Effector memory CD8-positive, alpha-beta T cell (primary cell): ENCODE measurements around the gene PSG5.
"Not testable (repeated sequence)": the region's sequence is repeated elsewhere in the genome, so short reads cannot be mapped to it uniquely, and the experiment has no call there.

Experiments
- ATAC-seq: fragments of 150-1000 bp; cut with Tn5 transposase; replicated peaks from 2 replicates; pipeline ENCODE4 v1.10.0; 2021; ENCODE audit warnings: mild to moderate bottlenecking, moderate library complexity
- DNase-seq, 3 experiments: peaks; one replicate each; pipeline ENCODE4 v3.0.0; 2021
- H3K27ac Mint-ChIP-seq, 2 donors: one replicate each; pipeline ENCODE4 v1.8.0; 2022; ENCODE audit warnings: mild to moderate bottlenecking in 2 of 2, mixed read lengths in 2 of 2, moderate library complexity in 2 of 2
- H3K27me3 Mint-ChIP-seq, 2 donors: one replicate each; pipeline ENCODE4 v1.8.0; 2022; ENCODE audit warnings: mixed read lengths in 2 of 2
- H3K36me3 Mint-ChIP-seq: one replicate; pipeline ENCODE4 v1.8.0; 2022; ENCODE audit warnings: mild to moderate bottlenecking, moderate library complexity, mixed read lengths; ENCODE audit not compliant: insufficient read depth
- H3K4me1 Mint-ChIP-seq, 2 donors: one replicate each; pipeline ENCODE4 v1.8.0; 2022; ENCODE audit warnings: low read depth in 2 of 2, mixed read lengths in 2 of 2
- H3K4me3 Mint-ChIP-seq, 2 donors: one replicate each; pipeline ENCODE4 v1.8.0; 2022; ENCODE audit warnings: mild to moderate bottlenecking in 2 of 2, mixed read lengths in 2 of 2, moderate library complexity in 2 of 2
- H3K9me3 Mint-ChIP-seq, 2 donors: one replicate each; pipeline ENCODE4 v1.8.0; 2022; ENCODE audit warnings: mixed read lengths in 2 of 2
- total RNA-seq, 9 experiments: gene quantifications; one replicate each; lab custom pipeline; 2026; lab: John Stamatoyannopoulos, UW

PSG5 gene
- 0 reads per million in 9 experiments for total RNA-seq

DNA sequence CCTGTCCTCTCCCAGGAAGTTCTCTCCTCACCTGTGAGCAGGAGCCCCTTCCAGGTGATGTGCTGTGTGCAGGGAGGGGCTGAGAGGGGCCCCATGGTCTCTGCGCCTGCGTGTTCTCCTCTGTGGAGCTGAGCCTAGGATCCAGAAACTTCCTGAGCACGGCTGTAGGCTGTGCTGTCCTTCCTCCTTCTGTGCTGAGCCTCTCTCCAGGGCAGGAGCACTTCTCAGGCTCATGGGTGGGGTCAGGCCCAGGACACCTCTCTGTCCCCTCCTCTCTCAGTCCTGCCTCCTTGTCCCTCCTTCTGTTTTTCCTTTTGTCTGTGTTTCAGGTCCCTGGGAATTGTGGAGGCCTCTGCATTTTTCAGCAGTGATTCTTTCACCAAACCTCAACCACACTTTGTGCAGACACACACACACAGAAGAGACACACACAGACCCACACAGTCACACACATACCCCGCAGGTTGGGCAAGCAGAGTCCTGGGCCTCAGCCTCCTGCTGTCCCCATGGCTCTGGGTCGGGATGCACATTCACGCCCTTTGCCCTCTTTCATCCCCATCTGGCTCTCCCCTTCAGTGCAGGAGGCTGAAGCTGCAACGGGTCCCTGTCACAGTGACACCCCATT is at the start of gene PSG5:
PSG5 (minus strand) TSS at position 226 of the 625 bp plus-strand sequence; CDS start at position 95, 131 bp downstream.
- H3K36me3 Mint-ChIP-seq, ATAC-seq, H3K4me3 Mint-ChIP-seq, H3K27ac Mint-ChIP-seq, DNase-seq, H3K9me3 Mint-ChIP-seq, H3K4me1 Mint-ChIP-seq: not testable (repeated sequence)
- peaks cover 41 to 59% of the 10 kb centered on the region in 2 donors for H3K27me3 Mint-ChIP-seq

DNA sequence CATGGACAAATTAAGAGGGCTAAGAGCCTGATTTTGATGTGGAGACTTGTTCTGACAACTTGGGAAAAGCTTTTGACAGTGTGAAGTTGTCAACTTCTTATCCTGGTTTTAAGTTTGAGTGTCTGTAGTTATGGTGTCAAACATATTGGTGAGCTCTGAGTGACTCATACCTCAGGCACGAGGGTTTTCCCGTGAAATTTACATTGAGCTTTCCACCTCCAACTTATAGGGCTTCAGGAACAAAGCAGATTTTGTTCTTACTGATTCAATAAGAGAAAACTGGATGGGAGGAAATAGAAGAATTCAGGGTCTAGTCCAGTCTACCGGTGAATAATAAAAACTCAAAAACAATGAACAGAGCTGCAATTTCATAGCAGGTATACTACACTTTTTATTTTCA is 49.4 kb upstream of the PSG5 start:
- H3K4me3 Mint-ChIP-seq, ATAC-seq, H3K9me3 Mint-ChIP-seq, H3K36me3 Mint-ChIP-seq, H3K4me1 Mint-ChIP-seq, DNase-seq, H3K27ac Mint-ChIP-seq: not testable (repeated sequence)
- peaks cover 8 to 17% of the 10 kb centered on the region in 2 donors for H3K27me3 Mint-ChIP-seq

DNA sequence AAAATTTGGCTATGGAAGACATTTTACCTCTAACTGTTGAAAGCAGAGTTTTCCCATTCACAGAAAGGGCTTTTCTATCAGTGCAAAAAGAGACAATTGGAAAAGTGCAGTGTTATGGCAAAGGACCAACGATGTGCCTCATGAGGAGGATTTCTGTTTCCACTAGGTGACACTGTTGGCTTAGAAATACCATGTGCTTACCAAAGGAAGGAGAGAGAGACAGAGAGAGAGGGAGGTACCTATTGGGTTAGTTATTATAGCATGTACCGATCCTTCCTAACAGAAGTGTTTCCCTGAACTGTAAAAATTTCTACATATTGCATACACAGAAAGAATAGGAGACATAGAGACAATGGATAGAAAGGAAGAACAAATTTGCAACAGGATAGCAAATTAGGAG is 43.0 kb upstream of the PSG5 start:
- Mint-ChIP-seq H3K4me3 (no peak overlapping the region), H3K27me3 (peaks cover 12 to 16% of the 10 kb centered on the region in 2 donors)

DNA sequence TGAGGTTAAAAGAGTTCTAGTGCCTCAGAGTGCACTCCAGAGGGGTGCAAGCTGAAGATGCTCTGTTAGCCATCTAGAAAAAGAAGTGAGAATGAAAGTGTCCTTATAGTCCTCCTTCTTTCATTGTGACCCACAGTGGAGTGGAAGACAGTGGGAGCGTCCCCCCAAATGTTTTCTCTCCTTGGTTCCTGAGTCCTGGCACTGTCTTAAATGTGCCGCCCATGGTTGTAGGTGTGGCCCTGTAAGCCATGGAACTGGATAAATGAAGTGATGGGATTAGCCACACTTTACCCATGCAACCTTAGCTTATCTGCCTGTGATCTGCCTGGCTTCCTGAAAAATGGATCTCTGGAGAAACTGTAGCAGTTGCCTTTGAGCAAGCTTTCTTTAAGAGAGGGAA is 42.4 kb upstream of the PSG5 start:
- DNase-seq, H3K27ac Mint-ChIP-seq, ATAC-seq, H3K4me3 Mint-ChIP-seq, H3K36me3 Mint-ChIP-seq, H3K4me1 Mint-ChIP-seq: not testable (repeated sequence)
- H3K9me3 Mint-ChIP-seq, result peaks cover 8 to 18% of the 10 kb centered on the region in 2 donors
- H3K27me3 Mint-ChIP-seq, result peaks cover 7 to 12% of the 10 kb centered on the region in 2 donors

More for the DNA sequence above, 43.0 kb upstream of the PSG5 start:
- H3K9me3 Mint-ChIP-seq, result peaks cover 10 to 18% of the 10 kb centered on the region in 2 donors
- no peak for ATAC-seq
- no peaks in the 10 kb centered on the region for H3K4me1 Mint-ChIP-seq
- no peak for DNase-seq
- H3K36me3 Mint-ChIP-seq, result no peaks in the 10 kb centered on the region
- H3K27ac Mint-ChIP-seq, result no peak overlapping the region

DNA sequence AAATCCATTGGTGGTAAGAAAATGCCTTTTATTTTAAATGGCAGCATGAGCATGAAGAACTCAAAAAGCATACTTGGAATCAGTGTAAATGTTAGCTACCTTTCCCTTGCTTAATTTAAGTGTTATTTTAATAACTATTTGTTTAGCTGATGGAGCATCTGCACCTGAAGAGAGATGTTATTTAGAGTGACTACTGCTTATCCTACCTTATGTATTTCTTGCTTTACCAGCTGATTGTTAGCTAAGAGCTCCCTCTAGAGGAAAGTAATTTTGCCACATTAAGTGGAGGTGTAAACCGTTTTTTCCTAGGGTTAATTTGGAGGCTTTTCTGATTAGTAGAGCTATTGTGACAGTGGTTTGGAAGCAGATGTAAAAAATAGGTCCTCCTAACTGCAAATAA is 40.6 kb upstream of the PSG5 start:
- H3K27me3 Mint-ChIP-seq, H3K4me3 Mint-ChIP-seq, H3K4me1 Mint-ChIP-seq, ATAC-seq, DNase-seq, H3K27ac Mint-ChIP-seq, H3K36me3 Mint-ChIP-seq: not testable (repeated sequence)
- peaks cover 8 to 18% of the 10 kb centered on the region in 2 donors for H3K9me3 Mint-ChIP-seq

DNA sequence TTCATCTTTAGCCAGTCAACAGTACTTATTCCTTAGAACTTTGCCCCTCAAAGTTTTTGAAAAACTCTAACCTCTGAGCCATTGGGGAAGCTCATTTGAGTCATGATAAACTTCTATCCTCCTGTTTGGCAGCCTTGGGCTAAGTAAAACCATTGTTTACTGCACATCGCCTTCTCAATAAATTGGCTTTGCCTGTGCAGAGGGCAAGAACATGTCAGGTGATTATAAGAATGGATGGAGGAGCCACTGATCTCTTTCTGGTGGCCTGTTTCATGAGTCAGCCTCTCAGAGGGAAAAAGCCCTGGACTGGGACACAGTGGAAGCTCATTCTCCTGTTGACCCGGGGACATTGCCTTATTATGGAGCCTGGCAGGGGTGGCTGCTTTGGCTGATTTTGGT is 38.5 kb upstream of the PSG5 start:
- no peak for DNase-seq
- Mint-ChIP-seq H3K36me3 (no peaks in the 10 kb centered on the region), H3K27ac (no peak overlapping the region), H3K27me3 (peaks cover 8 to 14% of the 10 kb centered on the region in 2 donors), H3K9me3 (peaks cover 7 to 23% of the 10 kb centered on the region in 2 donors), H3K4me1 (no peaks in the 10 kb centered on the region), H3K4me3 (no peak overlapping the region)
- ATAC-seq, result no peak

DNA sequence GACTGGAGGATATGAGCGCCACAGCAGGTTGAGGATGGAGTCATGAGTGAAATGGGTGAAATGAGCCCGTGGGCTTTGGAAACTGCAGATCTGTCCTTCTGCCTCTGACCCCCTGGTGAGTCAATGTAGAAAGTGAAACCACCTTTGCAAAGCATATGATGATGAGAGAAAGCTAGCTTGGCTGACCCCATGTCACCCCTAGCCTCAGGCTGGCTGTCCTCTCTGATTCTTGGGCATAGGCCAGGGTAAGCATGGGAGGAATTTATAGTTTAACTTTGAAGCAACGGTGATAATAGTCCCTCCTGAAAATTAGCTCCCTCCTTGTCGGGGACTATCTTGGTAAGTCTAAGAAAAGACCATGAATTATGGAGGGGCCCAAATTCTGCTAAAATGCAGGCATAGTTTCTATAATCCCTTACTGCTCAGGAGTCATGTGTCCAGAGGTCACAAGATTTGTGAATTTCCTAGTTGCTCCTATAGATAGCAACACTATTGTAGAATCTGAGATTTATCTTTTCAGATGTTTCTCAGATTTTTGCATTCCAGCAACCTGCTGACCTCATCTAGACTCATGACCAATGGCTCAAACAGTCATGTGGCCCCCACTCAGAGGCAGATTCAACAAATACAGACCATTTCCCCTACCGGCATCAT is 38.0 kb upstream of the PSG5 start:
- not testable (repeated sequence) for H3K4me1 Mint-ChIP-seq, H3K27ac Mint-ChIP-seq, DNase-seq, H3K4me3 Mint-ChIP-seq, ATAC-seq, H3K36me3 Mint-ChIP-seq
- Mint-ChIP-seq H3K9me3 (peaks cover 5 to 18% of the 10 kb centered on the region in 2 donors), H3K27me3 (peaks cover 8 to 14% of the 10 kb centered on the region in 2 donors)

DNA sequence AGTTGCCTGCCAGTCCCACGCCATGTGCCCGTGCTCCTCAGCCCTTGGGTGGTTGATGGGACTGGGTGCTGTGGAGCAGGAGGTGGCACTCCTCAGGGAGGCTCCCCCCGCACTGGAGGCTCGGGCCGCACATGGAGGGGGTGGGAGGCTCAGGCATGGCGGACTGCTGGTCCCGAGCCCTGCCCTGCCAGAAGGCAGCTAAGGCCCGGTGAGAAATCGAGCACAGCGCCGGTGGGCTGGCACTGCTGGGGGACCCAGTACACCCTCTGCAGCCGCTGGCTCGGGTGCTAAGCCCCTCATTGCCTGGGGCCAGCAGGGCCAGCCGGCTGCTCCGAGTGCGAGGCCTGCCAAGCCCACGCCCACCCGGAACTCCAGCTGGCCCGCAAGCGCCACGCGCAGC is 35.6 kb upstream of the PSG5 start:
- H3K27ac Mint-ChIP-seq, DNase-seq: not testable (repeated sequence)
- H3K27me3 Mint-ChIP-seq, result peaks cover 8 to 14% of the 10 kb centered on the region in 2 donors

DNA sequence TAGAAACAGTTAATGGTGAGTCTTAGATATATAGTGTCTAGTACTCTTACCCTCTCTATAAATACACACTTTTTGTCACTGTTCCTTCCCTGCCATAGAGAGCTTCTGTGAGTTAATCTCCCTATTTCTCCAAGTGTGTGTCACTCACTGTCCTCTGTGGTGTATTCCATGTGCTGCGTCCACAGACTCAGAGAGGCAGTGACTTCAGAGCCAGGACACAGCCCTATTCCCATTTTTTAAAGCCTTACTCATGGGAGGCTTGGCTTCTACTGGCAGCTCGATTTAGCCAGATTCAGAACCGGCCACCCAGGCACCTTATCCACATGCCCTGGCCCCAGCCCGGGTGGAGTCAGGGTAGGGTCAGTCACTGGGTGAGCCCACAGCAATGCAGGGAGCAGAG is 32.8 kb upstream of the PSG5 start:
- DNase-seq, H3K27ac Mint-ChIP-seq, H3K36me3 Mint-ChIP-seq, ATAC-seq, H3K4me1 Mint-ChIP-seq, H3K4me3 Mint-ChIP-seq, H3K9me3 Mint-ChIP-seq: not testable (repeated sequence)
- peaks cover 16 to 24% of the 10 kb centered on the region in 2 donors for H3K27me3 Mint-ChIP-seq

More for the DNA sequence above, 35.6 kb upstream of the PSG5 start:
- not testable (repeated sequence) for H3K4me3 Mint-ChIP-seq, H3K36me3 Mint-ChIP-seq, H3K4me1 Mint-ChIP-seq, ATAC-seq
- H3K9me3 Mint-ChIP-seq, result peaks cover 2 to 13% of the 10 kb centered on the region in 2 donors

DNA sequence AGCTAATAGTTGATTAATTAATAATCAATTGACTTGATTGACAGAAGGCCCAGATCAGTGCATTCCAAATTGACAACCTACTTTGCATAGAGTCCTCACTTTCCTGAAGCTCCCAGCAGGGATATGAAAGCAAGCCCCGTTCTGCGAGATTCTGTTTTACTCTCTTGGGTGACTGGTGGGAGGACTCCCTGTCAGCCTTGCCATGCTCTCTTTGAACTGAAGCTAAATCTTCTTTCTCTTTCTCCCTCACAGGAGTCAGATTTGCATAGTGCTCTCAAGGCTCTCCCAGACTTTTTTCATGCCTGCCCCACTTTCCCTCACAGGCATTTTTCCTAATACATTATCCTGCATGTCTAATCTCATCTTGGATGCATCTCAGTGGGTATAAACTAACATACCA is 29.5 kb upstream of the PSG5 start:
- not testable (repeated sequence) for H3K27ac Mint-ChIP-seq, H3K4me1 Mint-ChIP-seq, H3K4me3 Mint-ChIP-seq, DNase-seq, ATAC-seq, H3K36me3 Mint-ChIP-seq, H3K9me3 Mint-ChIP-seq
- H3K27me3 Mint-ChIP-seq, result peaks cover 14 to 17% of the 10 kb centered on the region in 2 donors

DNA sequence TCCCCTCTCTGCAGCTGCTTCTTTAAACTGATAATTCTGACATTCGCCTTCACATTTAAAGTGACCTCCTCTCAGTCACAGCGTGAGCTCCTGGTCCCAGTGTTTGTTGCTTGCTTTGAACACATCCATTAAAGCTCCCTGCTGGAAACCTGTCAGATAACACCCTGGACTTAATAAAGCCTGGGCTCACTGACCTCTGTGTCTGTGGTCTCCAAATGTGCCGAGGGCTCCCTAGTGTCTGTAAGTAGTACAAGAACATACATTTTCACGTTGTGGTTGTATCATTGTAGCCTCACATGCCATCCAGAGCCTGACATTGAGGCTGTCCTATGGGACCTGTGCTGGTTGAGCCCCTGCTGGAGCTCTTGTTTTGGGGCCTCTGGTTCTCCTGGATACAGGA is 21.7 kb upstream of the PSG5 start:
- Mint-ChIP-seq H3K27me3 (peaks cover 20 to 52% of the 10 kb centered on the region in 2 donors), H3K36me3 (no peaks in the 10 kb centered on the region), H3K4me3 (no peak overlapping the region), H3K4me1 (no peaks in the 10 kb centered on the region), H3K27ac (no peak overlapping the region), H3K9me3 (no peaks in the 10 kb centered on the region)
- no peak for ATAC-seq
- no peak for DNase-seq

DNA sequence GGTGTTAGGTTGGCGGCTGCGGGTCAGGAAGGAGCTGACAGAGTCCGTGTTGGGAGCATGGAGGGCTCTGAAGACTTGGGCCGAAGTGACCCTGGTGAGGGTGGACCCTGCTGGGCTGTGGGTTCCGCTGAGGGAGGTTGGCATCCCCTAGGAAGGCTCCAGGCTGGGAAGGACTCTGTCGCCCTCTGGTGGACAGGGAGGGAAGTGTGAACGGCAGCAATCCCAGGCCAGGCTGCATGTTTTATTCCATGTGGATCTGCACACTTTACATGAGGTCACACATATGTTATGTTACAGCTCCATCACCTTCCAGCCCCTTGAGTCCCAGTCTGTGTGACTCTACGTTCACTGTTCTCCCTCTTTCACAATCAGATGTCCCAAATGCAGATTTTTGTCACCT is 20.8 kb upstream of the PSG5 start:
- DNase-seq, result peak in 1 of 3 experiments; percentile 4
- H3K4me3 Mint-ChIP-seq, H3K36me3 Mint-ChIP-seq, H3K27ac Mint-ChIP-seq, H3K9me3 Mint-ChIP-seq, ATAC-seq, H3K4me1 Mint-ChIP-seq: not testable (repeated sequence)
- peaks cover 20 to 52% of the 10 kb centered on the region in 2 donors for H3K27me3 Mint-ChIP-seq

DNA sequence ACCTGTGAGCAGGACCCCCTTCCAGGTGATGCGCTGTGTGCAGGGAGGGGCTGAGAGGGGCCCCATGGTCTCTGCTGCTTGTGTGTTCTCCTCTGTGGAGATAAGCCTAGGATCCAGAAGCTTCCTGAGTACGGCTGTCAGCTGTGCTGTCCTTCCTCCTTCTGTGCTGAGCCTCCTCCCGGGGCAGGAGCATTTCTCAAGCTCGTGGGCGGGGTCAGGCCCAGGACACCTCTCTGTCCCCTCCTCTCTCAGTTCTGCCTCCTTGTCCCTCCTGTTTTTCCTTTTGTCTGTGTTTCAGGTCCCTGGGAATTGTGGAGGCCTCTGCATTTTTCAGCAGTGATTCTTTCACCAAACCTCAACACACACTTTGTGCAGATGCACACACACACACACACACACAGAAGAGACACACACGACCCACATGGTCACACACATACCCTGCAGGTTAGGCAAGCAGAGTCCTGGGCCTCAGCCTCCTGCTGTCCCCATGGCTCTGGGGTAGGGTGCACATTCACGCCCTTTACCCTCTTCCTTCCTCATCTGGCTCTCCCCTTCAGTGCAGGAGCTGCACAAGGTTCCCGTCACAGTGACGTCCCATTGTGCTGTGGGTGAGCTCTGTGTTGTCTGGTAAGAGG is 19.3 kb upstream of the PSG5 start, which contains the start of gene PSG4:
PSG4 (minus strand) TSS at position 168 of the 635 bp plus-strand sequence; CDS start at position 66, 102 bp downstream.
- H3K9me3 Mint-ChIP-seq, H3K4me3 Mint-ChIP-seq: not testable (repeated sequence)

More for the DNA sequence above, 19.3 kb upstream of the PSG5 start, which contains the start of gene PSG4:
- not testable (repeated sequence) for DNase-seq, H3K4me1 Mint-ChIP-seq, H3K27ac Mint-ChIP-seq, H3K36me3 Mint-ChIP-seq, ATAC-seq
- H3K27me3 Mint-ChIP-seq, result peaks cover 19 to 57% of the 10 kb centered on the region in 2 donors
